ENCODE measurements around the gene AGAP3.
A peak's percentile ranks its signal among the peaks of the same experiment; 100 is the strongest.

Gene AGAP3

DNA sequence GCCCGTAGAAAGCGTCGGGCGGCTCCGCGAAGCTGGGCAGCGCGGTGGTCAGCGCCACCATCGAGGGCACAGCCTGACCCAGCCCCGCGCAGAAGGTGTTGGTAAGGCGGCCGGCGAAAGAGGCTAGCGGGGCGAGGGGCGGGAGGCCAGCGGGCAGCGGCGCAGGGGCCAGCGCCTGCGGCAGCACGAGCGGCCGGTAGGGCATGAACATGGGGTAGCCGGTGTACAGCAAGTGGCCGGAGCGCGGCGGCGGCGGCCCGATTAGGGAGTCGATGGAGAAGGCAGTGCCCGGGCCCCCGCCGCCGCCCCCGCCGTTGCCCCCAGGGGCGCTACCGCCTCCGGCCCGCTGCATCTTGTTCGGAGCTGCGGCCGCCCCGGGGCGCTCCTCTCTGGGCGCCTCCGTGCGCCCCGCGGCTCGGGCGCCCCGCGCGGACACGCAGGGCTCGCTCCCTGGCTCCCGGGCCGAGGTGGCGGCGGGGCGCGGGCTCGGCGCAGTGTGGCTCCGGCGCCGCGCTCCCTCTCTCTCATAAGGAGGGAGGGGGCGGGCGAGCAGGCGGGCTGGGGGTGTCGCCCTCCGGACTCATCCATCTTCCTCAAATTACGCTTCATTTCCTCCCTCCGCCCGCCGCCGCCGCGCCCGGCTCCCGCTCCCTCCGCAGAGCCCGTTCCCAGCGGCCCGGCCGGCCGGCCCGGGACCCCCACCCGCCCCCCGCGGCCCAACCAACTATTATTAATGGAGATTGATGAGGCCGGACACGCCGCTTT, 81.1 kb downstream of the AGAP3 start, which contains the start of gene GBX1:
Gene GBX1 (minus strand): TSS at position 498 of the 765 bp plus-strand sequence. CDS start 146 bp downstream, at position 352.
- no peak for DNase-seq

DNA sequence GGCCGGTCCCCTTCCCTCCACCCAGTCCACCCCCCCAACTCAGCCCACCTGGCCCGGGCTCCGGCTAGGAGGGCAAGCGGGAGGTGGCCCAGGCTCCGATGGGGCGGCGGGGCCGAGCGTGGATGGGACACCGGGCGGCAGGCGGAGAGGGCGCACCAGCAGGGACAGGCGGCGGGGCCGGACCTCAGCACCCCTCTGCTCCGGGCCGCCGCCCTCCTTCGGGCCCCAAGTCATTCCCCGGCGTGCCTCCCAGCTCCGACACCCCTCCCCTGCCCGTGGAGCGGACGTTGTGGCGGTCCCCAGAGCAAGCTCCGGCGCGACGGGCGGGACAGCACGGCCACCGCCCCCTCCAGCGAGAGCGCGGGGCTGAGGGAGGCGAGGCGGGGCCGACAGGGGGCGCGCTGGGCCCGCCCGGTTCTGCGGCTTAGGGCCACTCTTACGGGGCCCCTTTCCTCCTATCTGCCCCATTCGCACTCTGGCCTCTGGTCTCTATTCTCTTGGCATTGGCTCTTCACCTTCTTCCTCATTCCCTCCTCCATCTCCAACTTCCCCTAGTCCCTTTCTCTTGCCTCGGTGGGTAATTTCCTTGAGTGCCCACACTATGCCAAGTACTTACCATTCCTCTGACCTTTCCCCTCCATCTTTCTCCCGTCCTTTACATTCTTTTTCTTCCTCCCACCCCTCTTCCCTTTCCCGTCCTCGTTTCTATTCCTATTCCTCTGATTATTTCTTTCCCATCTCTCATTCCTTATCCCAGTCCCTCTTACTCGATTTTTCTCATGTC, 81.9 kb downstream of the AGAP3 start:
- no peak for DNase-seq

DNA sequence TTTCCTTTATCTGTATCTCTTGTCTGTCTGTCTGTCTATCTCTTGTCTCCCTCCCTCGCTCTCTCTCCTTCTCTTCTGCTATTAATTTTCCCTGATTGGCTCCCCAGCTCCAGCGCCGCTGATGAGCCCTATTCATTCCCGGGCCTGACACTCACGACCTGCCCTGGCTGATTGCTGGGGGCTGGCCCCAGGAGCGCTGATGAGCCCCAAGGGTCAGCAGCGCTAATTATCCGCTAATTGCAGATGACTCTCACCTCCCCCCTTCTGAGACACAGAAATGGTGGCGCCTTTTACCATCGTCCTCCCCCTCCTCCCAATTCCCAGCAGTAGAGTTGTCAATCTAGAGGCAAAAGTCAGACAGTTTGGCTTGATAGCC, 82.5 kb downstream of the AGAP3 start:
- DNase-seq, result no peak

DNA sequence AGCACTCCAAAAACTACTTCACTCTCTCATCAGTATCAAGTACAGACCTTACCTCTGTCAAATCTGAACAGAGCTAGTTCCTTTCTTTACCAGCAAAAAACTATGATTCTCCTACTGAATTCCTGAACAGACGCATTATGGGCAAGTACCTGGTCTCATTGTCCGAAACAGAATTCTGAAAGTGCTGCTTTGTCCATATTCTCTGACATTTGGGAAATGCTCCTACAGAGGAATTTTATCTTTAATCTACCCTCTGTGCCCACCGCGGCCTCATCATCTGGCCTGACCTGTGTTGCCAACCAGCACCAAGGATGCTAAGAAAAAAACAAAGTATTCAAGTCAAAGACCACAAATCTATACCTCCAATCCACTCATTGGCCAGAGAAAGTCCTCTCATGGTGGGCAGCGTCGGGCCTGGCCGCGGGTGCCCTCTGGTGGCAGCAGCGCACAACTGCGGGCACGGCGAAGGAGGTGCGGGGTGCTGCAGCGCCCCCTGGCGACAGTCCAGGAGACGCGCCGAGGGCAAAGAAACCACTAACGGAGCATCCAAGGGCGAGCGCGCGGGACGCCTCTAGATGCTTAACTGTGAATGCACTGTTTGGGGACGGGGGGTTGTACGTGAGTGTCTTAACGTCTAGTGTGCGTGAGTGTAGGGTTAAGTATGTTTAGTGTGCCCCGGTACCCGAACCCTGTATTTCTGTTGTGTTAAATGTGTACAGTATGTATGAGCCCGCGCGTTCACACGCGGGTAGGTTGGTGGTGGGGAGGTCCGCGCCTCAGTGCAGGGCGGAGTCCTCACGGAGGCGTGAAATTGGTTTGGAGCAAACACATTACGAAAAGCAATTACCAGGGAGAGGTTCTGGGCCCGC, 86.2 kb downstream of the AGAP3 start:
- peak; percentile 31 for DNase-seq

DNA sequence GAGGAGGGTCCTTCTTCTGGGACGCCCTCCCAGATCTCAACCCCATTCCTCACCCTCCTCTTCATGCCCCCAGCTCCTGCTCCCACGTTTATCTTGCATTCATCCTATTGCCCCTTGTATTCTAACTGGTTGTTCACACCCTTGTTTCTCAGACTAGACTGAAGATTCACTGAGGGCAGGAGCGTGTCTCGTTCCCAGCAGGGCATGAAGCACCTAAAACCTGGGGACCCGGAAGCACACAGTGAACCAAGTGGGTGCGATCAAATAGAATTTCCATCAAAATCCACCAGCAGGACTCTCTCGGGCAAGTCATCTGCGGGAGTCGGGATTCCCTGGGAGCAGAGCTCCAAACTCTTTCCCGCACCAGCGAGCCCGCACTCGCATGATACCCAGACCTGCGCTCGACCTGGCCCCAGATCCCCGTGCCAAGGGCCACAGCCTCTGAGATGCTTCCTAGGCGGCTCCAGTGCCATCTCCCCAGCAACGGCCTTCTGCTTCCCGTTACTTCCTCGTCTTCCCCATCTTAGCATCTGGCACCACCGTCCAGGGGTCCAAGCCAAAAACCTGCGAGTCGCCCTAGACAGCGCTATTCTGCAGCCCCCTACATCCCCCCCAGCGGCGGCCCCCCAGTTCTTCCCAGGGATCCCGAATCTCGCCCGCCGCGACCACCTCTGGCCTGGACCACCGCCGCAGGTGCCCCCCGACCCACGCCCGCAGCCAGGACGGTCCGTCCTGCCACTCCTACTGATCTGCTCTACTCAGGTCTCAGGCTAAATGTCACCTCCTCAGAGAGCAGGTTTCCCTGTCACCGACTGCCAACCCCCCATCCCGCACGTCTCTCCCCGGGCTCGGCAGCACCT, 87.3 kb downstream of the AGAP3 start:
- DNase-seq, result no peak

DNA sequence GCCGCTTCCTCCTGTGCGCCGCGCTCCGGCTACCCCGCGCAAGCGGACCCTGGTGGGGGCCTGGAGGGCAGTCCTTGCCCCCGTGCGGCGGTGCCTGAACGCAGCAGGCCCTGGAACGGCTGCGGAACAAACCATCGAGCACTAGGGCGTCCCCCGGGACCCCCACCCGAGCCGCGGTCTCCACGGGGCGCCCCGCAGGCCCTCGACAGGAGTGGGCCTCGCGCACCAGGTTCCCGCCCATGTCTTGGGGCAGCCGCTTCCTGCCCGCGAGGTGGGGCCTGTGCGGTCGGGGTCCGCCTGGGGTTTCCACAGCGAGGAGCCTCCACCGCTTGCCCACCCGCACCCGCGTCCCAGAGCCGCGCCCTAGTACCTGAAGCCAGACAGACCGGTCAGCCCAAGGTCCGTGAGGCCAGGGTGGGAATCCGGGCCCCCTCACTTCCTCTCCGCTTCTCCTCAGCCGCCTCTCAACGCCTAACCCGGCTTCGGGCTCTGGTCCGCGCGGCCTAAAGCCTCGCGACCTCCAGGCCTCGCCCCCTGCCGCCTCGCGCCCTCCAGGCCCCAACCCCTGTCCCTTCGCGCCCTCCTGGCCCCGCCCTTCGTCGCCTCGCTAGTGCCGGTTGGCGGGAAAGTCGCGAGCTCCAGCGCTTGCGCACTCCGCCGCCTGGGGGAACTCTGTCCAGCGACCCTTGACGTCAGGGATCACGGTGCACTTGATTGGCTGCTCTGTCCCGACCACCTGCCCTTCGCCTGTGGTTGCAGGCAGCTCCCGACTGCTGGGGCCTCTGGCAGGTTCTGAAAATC, 88.2 kb downstream of the AGAP3 start:
- DNase-seq, result no peak

DNA sequence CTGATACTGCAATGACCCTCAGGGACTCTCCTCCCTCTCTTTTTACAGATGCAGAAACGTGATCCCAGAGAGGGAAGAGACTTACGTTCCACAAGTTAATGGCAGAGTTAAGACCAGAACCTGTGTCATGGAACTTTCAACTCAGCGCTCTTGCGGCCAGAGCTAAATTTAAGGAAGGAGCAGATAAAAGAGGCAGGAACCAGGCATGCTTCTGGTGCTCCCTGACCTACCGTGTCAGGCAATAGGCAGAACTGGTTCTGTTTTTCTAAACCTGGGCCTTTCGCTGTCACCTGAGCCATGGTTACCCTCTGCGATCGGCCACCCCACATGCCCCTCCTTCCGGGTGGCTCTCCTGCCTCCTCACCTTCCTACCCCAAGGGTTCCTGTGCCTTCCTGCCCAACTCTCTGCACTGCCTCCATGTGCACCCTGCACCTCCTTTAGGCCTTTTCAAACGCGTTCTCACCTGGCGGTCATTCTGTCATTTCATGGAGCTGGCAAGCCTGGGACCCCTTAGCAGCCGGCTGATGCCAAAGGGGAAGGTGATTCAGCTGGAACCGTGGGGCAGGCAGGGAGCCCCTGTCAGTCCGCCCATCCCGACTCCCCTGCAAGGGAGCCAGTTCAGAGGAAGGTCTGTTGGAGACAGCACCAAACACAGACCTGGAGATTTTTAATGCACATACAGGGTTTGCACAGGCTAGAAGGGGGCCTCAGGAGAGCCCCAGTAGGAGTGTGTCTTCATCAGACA, 88.9 kb downstream of the AGAP3 start:
- no peak for DNase-seq

DNA sequence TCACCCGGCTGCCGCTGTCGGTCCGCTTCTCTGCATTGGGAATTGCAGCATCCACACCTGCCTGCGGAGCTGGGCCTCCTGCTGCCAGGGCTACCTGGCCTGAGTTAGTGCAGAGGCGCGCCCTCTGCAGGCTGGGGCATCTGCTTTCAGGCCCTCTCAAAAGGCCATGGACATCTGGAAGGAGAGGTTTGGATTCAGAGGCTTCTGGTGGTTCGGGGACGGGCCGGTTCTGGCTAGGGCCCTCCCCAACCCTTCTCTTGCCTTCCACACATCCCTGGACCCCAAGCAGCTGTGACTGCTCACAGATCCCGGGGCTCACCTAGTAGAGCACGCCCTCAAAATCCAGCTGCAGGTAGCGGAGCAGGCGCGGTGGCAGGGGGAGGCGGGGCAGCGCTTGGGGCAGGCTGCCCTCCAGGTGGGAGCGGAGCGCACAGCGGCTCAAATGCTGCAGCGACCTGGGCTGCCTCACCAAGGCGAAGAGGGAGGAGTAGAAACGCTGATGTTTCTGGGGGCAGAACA, 89.6 kb downstream of the AGAP3 start:
- no peak for DNase-seq

DNA sequence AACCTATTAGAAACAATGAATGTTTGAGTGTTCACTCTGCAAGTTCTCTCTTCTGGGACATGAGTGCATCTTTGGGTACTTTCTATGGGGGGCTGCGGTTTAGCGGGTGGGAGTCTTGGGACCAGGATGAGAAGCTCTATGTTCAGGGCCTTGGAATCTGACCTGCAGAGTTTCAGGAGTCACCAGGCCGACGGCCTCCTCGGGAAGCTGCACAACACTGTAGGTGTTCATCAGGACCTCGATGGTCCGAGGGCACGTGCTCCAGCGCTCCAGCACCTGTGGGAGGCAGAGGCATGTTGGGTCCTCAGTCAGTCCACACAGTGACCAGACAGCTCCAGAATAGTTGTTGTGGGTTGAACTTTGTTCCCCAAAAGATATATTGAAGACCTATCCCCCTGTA, 90.1 kb downstream of the AGAP3 start:
- DNase-seq, result no peak

DNA sequence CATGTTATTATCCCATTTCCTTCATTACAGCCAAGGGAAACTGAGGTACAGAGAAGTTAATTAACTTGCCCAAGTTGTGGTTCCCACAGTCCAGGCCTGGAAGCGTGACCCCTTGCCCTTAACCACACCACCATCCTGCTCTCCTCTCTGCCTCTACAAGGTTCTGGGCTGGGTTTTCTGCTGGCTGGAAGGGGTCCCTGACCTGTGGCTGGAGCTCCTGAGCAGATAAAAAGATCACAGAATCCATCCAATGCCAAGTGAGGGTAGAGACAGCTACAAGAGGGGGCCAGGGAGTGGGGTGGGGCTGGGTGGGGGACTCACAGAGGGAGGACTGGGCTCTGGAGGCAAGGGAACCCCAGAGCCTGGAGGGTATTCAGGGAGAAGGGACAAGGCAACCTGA, 91.0 kb downstream of the AGAP3 start:
- DNase-seq, result no peak

DNA sequence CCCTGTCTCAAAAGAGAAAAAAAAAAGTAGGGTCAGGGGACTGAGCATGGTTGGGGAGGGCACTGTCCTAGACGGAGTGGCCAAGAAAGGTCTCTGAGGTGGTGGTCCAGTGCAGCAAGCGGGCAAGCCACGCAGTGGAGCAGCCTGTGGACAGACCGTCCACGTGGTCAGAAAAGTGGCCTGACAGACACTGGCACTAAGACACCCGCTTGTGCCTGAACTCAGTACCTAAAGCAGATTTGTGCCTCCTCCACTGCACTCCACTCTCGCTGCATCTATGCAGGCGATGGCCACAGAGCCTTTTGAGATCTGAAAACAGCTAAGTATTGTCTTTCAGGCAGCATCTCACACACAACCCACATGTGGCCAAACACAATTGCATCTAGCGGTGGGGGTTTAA, 92.0 kb downstream of the AGAP3 start:
- no peak for DNase-seq

DNA sequence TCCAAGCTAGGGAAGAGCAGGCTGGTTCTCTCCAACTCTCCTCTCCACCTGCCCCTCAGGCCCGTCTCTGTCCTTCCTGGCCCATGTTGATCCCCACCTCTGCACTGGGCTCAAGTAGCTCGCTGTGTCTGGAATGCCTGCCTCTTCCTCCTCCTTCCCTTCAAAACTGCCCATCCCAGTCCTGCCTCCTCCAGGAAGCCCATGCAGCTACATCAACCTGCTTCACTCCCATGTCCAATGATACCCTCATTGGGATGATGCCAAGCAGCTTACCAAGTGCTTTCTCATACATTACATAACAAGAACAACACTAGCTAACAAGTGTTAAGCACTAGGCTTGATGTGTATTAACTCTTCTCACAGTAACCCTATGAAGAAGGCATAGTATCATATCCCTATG, 92.6 kb downstream of the AGAP3 start:
- DNase-seq, result no peak

DNA sequence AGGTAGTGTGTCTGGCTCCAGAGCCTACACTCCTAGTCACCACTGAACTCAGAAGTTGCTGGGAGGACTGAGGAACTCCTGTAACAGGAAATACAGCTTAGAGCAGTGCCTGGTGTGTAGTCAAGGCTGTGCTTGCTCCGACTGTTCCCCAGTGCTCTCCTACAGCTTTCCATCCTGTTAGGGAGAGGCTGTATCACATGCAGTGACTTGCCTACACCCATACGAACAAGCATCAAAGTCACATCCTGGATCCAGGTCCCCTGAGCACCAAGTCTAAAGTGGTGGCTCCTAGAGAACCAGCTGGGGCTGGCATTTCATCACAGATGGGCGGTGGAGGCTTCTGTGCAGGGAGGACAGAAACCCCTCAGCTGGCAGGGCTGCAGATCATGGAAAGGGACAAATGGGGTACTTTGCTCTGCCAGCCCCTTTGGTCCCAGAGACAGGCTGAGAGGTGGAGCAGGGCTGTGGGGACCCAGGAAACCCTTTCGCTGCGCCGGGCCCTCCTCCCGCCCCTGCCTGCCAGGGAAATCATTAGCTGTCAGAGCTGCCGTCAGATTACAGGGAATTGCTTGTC, 93.1 kb downstream of the AGAP3 start:
- no peak for DNase-seq

DNA sequence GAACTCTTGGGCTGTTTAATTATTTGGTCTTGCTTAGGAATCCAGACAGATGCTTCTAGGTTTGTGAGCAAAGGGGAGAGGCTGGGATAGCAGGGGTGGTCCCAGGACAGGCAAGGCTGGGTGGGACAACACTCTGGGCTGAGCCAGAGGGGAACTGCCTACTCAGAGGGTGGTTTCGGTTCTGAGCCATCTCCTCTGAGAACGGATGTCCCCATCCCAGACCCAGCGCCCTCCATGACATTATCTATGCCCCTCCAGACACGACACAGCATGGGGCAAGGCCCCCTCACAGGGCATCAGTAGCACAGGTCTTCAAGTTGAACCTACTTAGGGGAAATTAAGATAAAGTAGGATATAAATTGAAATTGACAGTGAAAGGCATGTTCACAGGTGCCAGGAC, 93.7 kb downstream of the AGAP3 start:
- DNase-seq, result no peak

DNA sequence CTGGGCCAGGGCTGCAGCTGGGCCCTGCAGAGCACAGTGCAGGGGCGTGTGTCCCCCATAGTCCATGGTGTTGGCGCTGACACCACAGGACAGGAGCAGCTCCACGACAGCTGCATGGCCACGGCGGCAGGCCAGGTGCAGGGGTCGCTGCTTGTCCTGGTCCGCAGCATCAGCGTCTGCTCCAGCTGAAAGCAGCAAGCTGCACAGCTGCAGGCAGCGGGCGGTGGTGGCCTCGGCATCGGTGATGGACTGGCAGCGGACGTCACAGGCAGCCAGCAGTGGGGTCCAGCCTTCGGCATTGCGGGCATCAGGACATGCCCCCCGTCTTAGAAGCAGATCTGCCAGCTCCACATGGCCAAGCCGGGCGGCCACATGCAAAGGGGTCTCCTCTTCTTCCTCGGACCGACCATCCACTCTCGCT, 94.7 kb downstream of the AGAP3 start:
- DNase-seq, result no peak

DNA sequence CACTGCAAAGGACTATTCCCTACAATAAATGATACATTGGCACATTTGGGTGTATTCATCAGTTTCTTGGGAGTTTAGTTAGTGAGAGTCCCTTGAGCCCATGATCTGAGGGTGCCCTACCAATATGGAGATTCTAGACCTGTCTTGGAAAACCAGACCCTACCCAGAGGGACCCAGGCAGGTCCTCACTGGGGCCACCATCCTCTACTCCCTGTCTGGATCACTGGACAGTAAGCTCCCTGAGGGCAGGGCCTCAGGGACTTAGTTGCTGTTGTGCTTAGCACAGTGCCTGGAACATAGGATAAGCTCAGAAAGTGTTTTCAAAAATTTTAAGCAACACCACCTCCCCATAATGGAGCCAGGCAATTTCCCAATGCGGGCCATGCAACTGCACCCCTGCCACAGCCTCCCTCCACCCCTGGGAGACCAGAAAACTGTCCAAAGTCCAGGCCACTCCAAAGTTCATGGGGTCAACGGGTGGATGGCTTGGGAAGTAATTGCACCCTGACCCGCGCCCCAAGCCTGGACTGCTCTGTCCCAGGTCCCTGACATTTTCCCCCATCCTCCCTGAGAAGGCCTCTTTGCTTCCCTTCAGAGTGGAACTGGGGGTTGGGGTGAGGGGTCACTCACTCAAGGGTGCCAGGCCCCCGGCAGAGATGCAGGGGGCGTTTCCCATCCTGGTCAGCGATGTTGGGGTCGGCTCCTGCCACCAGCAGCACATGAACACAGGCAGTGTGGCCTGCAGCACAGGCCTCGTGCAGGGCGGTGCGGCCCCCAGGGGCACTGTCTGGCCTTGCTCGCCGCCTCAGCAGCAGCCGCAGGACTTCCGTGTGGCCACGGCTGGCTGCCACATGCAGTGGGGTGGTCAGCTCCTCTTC, 99.7 kb downstream of the AGAP3 start:
- no peak for DNase-seq

DNA sequence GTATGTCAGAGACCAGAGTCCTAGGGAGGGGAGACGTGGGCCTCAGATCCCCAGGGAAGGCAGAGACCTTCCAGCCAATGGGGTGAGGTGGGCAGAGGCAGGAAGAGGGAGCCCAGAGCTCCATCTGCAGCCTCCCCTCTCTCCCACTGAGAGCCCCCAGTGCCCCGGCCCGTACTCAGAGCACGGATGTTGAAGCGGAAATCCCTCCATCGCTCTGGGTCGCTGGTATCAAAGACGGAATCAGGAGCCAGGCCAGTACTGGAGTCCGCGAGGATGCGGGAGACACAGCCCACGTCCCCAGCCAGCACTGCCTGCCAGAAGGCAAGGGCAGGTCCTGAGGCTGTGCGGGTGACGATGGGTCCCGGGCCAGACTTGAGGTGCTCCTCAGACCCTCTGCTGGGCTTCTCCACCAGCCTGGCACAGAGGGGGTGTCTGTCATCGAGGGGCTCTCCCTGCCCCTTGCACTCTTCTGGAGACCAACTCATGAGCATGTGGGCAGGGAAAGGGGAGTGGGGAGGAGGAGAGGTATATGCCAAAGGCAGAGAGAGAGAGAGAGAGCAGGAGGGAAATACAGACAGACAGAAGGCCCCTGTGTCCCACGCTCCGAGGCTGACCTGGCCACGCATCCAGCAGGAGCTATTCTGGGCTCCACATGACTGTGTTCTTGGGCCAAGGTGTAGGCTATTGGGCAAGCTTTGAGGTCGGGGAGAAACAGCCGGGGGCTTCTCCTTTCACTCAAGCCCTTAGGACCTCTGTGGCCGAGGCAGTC, 100.5 kb downstream of the AGAP3 start, which contains the start of gene ASB10:
Gene ASB10 (minus strand): TSS at position 611 of the 769 bp plus-strand sequence. CDS start 120 bp downstream, at position 491.
- no peak for DNase-seq
